CD8-positive, alpha-beta memory T cell (primary cell): ENCODE results near the gene MEF2A. TPM values are rescaled to one million over a fixed set of nuclear protein-coding genes. Genes with fewer than 3 reads are reported as not detected.
A peak's percentile ranks its signal among the peaks of the same experiment; 100 is the strongest.

Experiments used
- CTCF ChIA-PET: fragments of 350-600 bp; sonication (Branson Sonifier 250); formaldehyde crosslinking; loops from one replicate; lab custom pipeline; 2021; ENCODE audit warnings: antibody characterized with exemption; lab: Charles Lee
- POLR2A ChIA-PET: fragments of 350-600 bp; sonication (Branson Sonifier 250); formaldehyde crosslinking; loops from one replicate; lab custom pipeline; 2021; ENCODE audit warnings: antibody characterized with exemption; lab: Charles Lee
- DNase-seq, 5 donors: peaks; one replicate each; pipeline versions ENCODE4 v3.0.0 to v3.0.0-alpha.2; 2020 to 2022; ENCODE audit warnings: mixed read lengths in 1 of 5
- H3K27ac ChIP-seq: one replicate; pipeline ENCODE4 v1.7.0; 2013; ENCODE audit warnings: low read depth, mild to moderate bottlenecking, low read length, moderate library complexity
- H3K27me3 ChIP-seq: 2 replicates; pipeline ENCODE4 v1.7.0; 2013; ENCODE audit warnings: low read length, mild to moderate bottlenecking; ENCODE audit not compliant: insufficient read depth, poor library complexity, severe bottlenecking
- H3K36me3 ChIP-seq: 2 replicates; pipeline ENCODE4 v1.7.0; 2013; ENCODE audit warnings: mild to moderate bottlenecking, low read length, moderate library complexity; ENCODE audit not compliant: insufficient read depth
- H3K4me1 ChIP-seq: 2 replicates; pipeline ENCODE4 v1.7.0; 2013; ENCODE audit warnings: mild to moderate bottlenecking, low read length, moderate library complexity; ENCODE audit not compliant: insufficient read depth
- H3K4me3 ChIP-seq: 2 replicates; pipeline ENCODE4 v1.7.0; 2013; ENCODE audit warnings: mild to moderate bottlenecking, low read length
- H3K9me3 ChIP-seq: 2 replicates; pipeline ENCODE4 v1.7.0; 2013; ENCODE audit warnings: mild to moderate bottlenecking, low read length
- H3K27ac Mint-ChIP-seq, 8 donors: one replicate each; pipeline ENCODE4 v1.8.0; 2020 to 2021; ENCODE audit warnings: mixed read lengths in 8 of 8, mild to moderate bottlenecking in 6 of 8, inconsistent platforms in 3 of 8, moderate library complexity in 3 of 8
- H3K27me3 Mint-ChIP-seq, 2 donors: one replicate each; pipeline ENCODE4 v1.8.0; 2020 to 2021; ENCODE audit warnings: mixed read lengths in 2 of 2, mild to moderate bottlenecking in 1 of 2, moderate library complexity in 1 of 2
- H3K36me3 Mint-ChIP-seq, 3 donors: one replicate each; pipeline ENCODE4 v1.8.0; 2020 to 2021; ENCODE audit warnings: mixed read lengths in 3 of 3, inconsistent platforms in 1 of 3, mild to moderate bottlenecking in 1 of 3
- H3K4me1 Mint-ChIP-seq, 3 donors: one replicate each; pipeline ENCODE4 v1.8.0; 2020 to 2021; ENCODE audit warnings: mixed read lengths in 3 of 3, inconsistent platforms in 1 of 3, mild to moderate bottlenecking in 1 of 3
- H3K4me3 Mint-ChIP-seq, 7 donors: one replicate each; pipeline ENCODE4 v1.8.0; 2020 to 2021; ENCODE audit warnings: mixed read lengths in 7 of 7, mild to moderate bottlenecking in 6 of 7, moderate library complexity in 4 of 7, inconsistent platforms in 2 of 7
- H3K9me3 Mint-ChIP-seq, 5 donors: one replicate each; pipeline ENCODE4 v1.8.0; 2020 to 2022; ENCODE audit warnings: mixed read lengths in 5 of 5, mild to moderate bottlenecking in 3 of 5, moderate library complexity in 2 of 5, inconsistent platforms in 1 of 5
- polyA plus RNA-seq: library from polyadenylated mRNA; unstranded; fragments of 300-500 nt; fragmentation: Illumina TruSeq; gene quantifications from one replicate; pipeline ENCODE4 v1.2.3, GENCODE V29; 2021
- total RNA-seq, 2 experiments: library from RNA; stranded (reverse); gene quantifications; one replicate each; pipeline ENCODE4 v1.2.3, GENCODE V29; 2021

Gene MEF2A
- total and polyA plus RNA-seq, 3 experiments from 2014 or later, result 15.3 to 22.4 (median 21.1) TPM

- no peaks in the 10 kb centered on the region for H3K4me1 Mint-ChIP-seq
- H3K27ac ChIP-seq, result no peak overlapping the region
- H3K27me3 ChIP-seq, result no peaks in the 10 kb centered on the region
- H3K4me1 ChIP-seq, result no peaks in the 10 kb centered on the region
- H3K27ac Mint-ChIP-seq, result no peak overlapping the region
- POLR2A ChIA-PET, result no interaction called here
- no peaks in the 10 kb centered on the region for H3K9me3 Mint-ChIP-seq
- H3K27me3 Mint-ChIP-seq, result peaks cover 5 to 7% of the 10 kb centered on the region in 2 donors
- no peak overlapping the region for H3K4me3 ChIP-seq
- CTCF ChIA-PET, result no interaction called here
- no peak for DNase-seq
- H3K9me3 ChIP-seq, result no peaks in the 10 kb centered on the region
- H3K4me3 Mint-ChIP-seq, result no peak overlapping the region
- no peaks in the 10 kb centered on the region for H3K36me3 Mint-ChIP-seq
- no peaks in the 10 kb centered on the region for H3K36me3 ChIP-seq
Observed at GRCh38 chr15:99556011-99556410, 9.8 kb upstream of the MEF2A start.

- H3K27ac ChIP-seq, result no peak overlapping the region
- POLR2A ChIA-PET, result no interaction called here
- Mint-ChIP-seq H3K27ac (peak overlapping the region in 1 of 8 donors; percentile 16), H3K4me3 (no peak overlapping the region), H3K27me3 (peaks cover 5 to 7% of the 10 kb centered on the region in 2 donors), H3K36me3 (no peaks in the 10 kb centered on the region), H3K9me3 (no peaks in the 10 kb centered on the region), H3K4me1 (no peaks in the 10 kb centered on the region)
- no peaks in the 10 kb centered on the region for H3K9me3 ChIP-seq
- CTCF ChIA-PET, result no interaction called here
- H3K27me3 ChIP-seq, result no peaks in the 10 kb centered on the region
- no peaks in the 10 kb centered on the region for H3K36me3 ChIP-seq
- no peaks in the 10 kb centered on the region for H3K4me1 ChIP-seq
- DNase-seq, result no peak
- H3K4me3 ChIP-seq, result no peak overlapping the region
Observed at GRCh38 chr15:99556578-99556977, 9.2 kb upstream of the MEF2A start.

GRCh38 chr15:99558084-99558483, 7.7 kb upstream of the MEF2A start:
- DNase-seq, result no peak
- POLR2A ChIA-PET, result no interaction called here
- CTCF ChIA-PET, result no interaction called here
- Mint-ChIP-seq H3K36me3 (no peaks in the 10 kb centered on the region), H3K27ac (no peak overlapping the region), H3K4me1 (no peaks in the 10 kb centered on the region), H3K27me3 (peaks cover 5 to 7% of the 10 kb centered on the region in 2 donors), H3K9me3 (no peaks in the 10 kb centered on the region), H3K4me3 (no peak overlapping the region)
- H3K36me3 ChIP-seq, result no peaks in the 10 kb centered on the region
- no peak overlapping the region for H3K4me3 ChIP-seq
- no peaks in the 10 kb centered on the region for H3K9me3 ChIP-seq
- no peaks in the 10 kb centered on the region for H3K27me3 ChIP-seq
- peaks cover 3% of the 10 kb centered on the region for H3K4me1 ChIP-seq
- H3K27ac ChIP-seq, result no peak overlapping the region

DNA sequence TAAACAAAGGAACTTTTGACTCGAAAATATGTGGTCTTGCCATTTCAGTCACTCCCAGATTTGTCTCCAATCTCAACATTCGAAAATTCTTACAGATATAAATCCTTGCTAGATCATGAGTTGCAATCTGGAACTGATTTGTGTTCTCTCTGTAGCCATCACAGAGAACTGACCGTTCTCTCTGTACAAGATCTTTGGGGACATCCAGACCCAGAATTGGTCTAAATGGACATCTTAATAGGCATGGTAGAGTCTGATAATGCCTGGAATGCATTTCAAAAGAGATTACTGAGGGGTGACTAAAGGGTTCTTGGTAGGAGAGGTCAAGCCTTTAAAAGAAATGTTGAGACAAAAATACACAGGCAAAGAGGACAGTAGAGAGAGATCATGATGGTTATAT, 7.2 kb upstream of the MEF2A start:
- Mint-ChIP-seq H3K36me3 (no peaks in the 10 kb centered on the region), H3K27ac (no peak overlapping the region), H3K9me3 (no peaks in the 10 kb centered on the region), H3K27me3 (peaks cover 4 to 5% of the 10 kb centered on the region in 2 donors), H3K4me3 (no peak overlapping the region), H3K4me1 (no peaks in the 10 kb centered on the region)
- Histone ChIP-seq H3K4me1 (peaks cover 3% of the 10 kb centered on the region), H3K27me3 (no peaks in the 10 kb centered on the region), H3K4me3 (no peak overlapping the region), H3K27ac (no peak overlapping the region), H3K36me3 (no peaks in the 10 kb centered on the region), H3K9me3 (no peaks in the 10 kb centered on the region)
- no peak for DNase-seq
- ChIA-PET POLR2A (no interaction called here), CTCF (no interaction called here)

DNA sequence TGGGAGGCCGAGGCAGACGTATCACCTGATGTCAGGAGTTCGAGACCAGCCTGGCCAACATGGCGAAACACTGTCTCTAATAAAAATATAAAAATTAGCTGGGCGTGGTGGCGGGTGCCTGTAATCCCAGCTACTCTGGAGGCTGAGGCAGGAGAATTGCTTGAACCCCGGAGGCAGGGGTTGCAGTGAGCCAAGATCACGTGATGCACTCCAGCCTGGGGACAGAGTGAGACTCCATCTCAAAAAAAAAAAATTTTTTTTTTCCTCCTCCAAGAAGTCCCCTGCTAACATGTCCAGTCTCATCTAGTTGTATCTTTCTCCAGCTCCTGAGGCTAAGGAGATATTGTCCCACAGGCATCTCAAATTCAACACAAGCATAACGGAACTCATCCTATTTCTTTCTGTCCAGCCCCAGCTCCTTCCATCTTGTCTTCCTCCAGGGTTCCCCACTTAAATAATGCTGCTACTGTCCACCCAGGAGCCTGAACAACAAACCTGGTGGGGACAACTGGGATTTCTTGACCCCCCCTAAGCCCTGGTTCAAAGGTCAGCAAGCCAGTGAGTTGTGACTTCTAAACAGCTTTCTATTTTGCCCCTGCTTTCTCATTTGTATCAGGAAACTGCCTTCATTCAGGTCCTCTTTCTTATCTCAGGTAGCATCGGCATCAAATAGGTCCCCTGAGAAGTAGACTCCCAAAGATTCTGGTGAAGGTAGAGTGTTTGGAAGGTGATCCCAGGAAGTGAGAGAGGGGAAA, 4.1 kb upstream of the MEF2A start:
- Histone ChIP-seq H3K27ac (no peak overlapping the region), H3K27me3 (no peaks in the 10 kb centered on the region), H3K4me1 (peaks cover 9% of the 10 kb centered on the region), H3K9me3 (no peaks in the 10 kb centered on the region), H3K36me3 (no peaks in the 10 kb centered on the region), H3K4me3 (no peak overlapping the region)
- Mint-ChIP-seq H3K27me3 (peaks cover 0 to 3% of the 10 kb centered on the region in 2 donors), H3K27ac (peak overlapping the region in 2 of 8 donors; percentile 20 to 60), H3K9me3 (no peaks in the 10 kb centered on the region), H3K36me3 (peaks cover 0 to 5% (median 0%) of the 10 kb centered on the region in 3 donors), H3K4me1 (peaks cover 8 to 10% (median 9%) of the 10 kb centered on the region in 3 donors), H3K4me3 (no peak overlapping the region)
- DNase-seq, result no peak
- ChIA-PET POLR2A (no interaction called here), CTCF (no interaction called here)

- Mint-ChIP-seq H3K9me3 (no peaks in the 10 kb centered on the region), H3K27me3 (peaks cover 0 to 3% of the 10 kb centered on the region in 2 donors), H3K4me3 (peak overlapping the region in 1 of 7 donors; percentile 60), H3K4me1 (peaks cover 13 to 16% (median 15%) of the 10 kb centered on the region in 3 donors), H3K36me3 (peaks cover 0 to 10% (median 0%) of the 10 kb centered on the region in 3 donors), H3K27ac (peak overlapping the region in 2 of 8 donors; percentile 32 to 97)
- no peak for DNase-seq
- Histone ChIP-seq H3K4me3 (no peak overlapping the region), H3K27ac (no peak overlapping the region), H3K9me3 (no peaks in the 10 kb centered on the region), H3K27me3 (no peaks in the 10 kb centered on the region), H3K4me1 (peaks cover 13% of the 10 kb centered on the region), H3K36me3 (no peaks in the 10 kb centered on the region)
- ChIA-PET CTCF (no interaction called here), POLR2A (no interaction called here)
Observed at GRCh38 chr15:99562238-99562637, 3.5 kb upstream of the MEF2A start.

- H3K4me1 ChIP-seq, result peaks cover 30% of the 10 kb centered on the region
- no peaks in the 10 kb centered on the region for H3K27me3 ChIP-seq
- Mint-ChIP-seq H3K36me3 (peaks cover 0 to 10% (median 0%) of the 10 kb centered on the region in 3 donors), H3K9me3 (no peaks in the 10 kb centered on the region), H3K27ac (peak overlapping the region; percentile 54 to 97 (median 83)), H3K27me3 (peaks cover 0 to 3% of the 10 kb centered on the region in 2 donors), H3K4me3 (peak overlapping the region; percentile 60 to 97 (median 81)), H3K4me1 (peaks cover 24 to 37% (median 31%) of the 10 kb centered on the region in 3 donors)
- peak overlapping the region; percentile 46 for H3K4me3 ChIP-seq
- ChIA-PET POLR2A (no interaction called here), CTCF (interaction anchor here (2.4 kb wide), 1 partner anchor 140 kb away, joined by 8 read pairs; no protein-coding TSS in a partner anchor)
- no peaks in the 10 kb centered on the region for H3K9me3 ChIP-seq
- H3K36me3 ChIP-seq, result no peaks in the 10 kb centered on the region
- no peak overlapping the region for H3K27ac ChIP-seq
- DNase-seq, result peak in 1 of 5 donors; percentile 24
Observed at GRCh38 chr15:99564221-99565048, 1.3 kb upstream of the MEF2A start.

DNA sequence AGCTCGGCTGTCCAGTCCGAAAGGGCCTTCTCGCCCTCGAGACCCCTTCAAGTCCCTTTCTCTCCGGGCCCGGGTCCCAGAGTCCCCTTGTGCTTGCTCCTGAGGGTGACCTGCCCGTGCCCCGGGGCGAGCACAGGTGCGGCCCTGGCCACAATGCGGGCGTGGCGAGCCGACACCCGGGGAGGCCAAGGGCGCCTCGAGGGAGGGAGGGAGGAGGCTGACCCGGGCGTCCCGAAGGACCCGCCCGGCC, 810 bp upstream of the MEF2A start:
- ChIA-PET CTCF (interaction anchor here (2.4 kb wide), 1 partner anchor 140 kb away, joined by 8 read pairs; no protein-coding TSS in a partner anchor), POLR2A (no interaction called here)
- peak overlapping the region in 7 of 8 donors; percentile 54 to 97 (median 77) for H3K27ac Mint-ChIP-seq
- Histone ChIP-seq H3K4me1 (peaks cover 30% of the 10 kb centered on the region), H3K27ac (no peak overlapping the region), H3K9me3 (no peaks in the 10 kb centered on the region), H3K27me3 (no peaks in the 10 kb centered on the region), H3K4me3 (peak overlapping the region; percentile 46), H3K36me3 (no peaks in the 10 kb centered on the region)
- H3K36me3 Mint-ChIP-seq, result peaks cover 0 to 10% (median 0%) of the 10 kb centered on the region in 3 donors
- H3K27me3 Mint-ChIP-seq, result peaks cover 0 to 3% of the 10 kb centered on the region in 2 donors
- H3K4me3 Mint-ChIP-seq, result peak overlapping the region; percentile 60 to 97 (median 81)
- H3K4me1 Mint-ChIP-seq, result peaks cover 24 to 37% (median 31%) of the 10 kb centered on the region in 3 donors
- no peaks in the 10 kb centered on the region for H3K9me3 Mint-ChIP-seq
- no peak for DNase-seq
